ENCODE data around the gene STX18.
"Not testable (repeated sequence)": the region's sequence is repeated elsewhere in the genome, so short reads cannot be mapped to it uniquely, and the experiment has no call there.

Gene STX18

DNA sequence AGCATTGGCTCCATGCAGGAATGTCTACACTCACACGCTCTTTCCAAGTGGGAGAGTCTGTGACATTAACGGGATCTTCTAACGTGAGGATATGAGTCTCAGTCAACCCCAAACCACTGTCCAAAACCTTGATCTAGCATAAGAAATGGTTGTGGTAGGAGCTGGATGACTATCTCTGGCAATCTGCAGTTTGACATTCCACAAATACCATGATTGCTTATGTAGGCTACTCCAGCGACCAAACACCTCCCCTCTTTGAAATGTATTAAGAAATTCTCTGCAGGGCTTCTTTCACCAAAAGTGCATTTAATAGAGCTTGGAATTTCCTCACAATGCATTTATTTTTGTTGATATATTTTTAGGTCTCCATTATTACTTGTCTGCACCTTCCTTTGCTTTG is 14.1 kb upstream of the STX18 start:
- no peak for DNase-seq (ENCODE audit: low read depth in 2 of 2)

DNA sequence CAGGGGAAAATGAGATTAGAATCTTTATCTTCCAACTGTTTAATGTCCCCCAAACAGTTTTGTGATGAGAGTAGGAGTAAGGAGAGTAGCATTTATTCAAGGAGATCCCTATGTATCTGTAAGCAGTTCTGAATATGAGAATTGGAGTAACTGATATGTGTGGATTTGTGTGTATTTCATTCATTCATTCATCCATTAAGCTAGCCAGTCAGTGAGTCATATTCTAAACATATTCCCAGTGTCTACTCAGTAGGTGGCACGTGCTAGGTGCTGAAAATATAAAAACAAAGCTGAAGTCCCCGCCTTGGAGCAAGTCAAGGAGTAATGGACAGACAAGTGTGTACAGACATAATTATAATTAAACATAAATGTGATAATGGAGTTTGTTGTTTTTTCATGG is 12.4 kb upstream of the STX18 start:
- DNase-seq (ENCODE audit: low read depth in 2 of 2): no peak

DNA sequence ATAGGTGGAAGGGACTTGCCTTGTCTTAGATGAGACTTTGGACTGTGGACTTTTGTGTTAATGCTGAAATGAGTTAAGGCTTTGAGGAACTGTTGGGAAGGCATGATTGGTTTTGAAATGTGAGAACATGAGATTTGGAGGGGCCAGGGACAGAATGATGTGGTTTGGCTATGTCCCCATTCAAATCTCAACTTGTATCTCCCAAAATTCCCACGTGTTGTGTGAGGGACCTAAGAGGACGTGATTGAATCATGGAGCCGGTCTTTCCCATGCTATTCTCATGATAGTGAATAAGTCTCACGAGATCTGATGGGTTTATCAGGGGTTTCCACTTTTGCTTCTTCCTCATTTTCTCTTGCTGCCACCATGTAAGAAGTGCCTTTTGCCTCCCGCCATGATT is 10.2 kb upstream of the STX18 start:
- DNase-seq (ENCODE audit: low read depth in 2 of 2): not testable (repeated sequence)

DNA sequence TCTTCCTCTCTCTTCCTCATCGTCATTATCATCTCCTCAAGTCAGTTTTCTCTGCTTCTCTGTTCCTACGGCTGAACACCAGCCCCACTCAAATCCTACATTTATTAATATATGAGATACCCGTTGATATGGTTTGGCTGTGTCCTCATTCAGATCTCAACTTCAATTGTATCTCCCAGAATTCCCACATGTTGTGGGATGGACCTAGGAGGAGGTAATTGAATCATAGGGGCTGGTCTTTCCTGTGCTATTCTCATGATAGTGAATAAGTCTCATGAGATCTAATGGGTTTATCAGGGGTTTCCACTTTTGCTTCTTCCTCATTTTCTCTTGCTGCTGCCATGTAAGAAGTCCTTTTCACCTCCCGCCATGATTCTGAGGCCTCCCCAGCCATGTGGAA is 8.3 kb upstream of the STX18 start:
- not testable (repeated sequence) for DNase-seq (ENCODE audit: low read depth in 2 of 2)

DNA sequence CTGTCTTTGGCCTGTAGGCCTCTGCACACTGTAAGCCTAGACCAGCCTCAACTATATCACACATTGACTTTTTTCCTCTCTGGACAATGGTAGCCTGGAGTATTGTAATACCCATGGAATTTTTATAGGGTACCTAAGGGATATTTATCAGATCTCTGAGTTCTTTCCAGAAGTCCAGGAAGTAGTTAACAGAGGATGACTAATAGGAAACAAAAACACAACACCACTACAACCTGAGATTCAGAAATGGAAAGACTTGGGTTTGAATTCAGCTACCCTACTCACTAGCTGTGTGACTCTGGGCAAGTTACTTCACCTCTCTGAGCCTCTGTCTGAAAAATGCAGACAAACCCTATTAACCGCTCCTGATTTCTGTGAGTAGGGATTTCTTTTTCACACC is 7.7 kb upstream of the STX18 start:
- DNase-seq (ENCODE audit: low read depth in 2 of 2): no peak

DNA sequence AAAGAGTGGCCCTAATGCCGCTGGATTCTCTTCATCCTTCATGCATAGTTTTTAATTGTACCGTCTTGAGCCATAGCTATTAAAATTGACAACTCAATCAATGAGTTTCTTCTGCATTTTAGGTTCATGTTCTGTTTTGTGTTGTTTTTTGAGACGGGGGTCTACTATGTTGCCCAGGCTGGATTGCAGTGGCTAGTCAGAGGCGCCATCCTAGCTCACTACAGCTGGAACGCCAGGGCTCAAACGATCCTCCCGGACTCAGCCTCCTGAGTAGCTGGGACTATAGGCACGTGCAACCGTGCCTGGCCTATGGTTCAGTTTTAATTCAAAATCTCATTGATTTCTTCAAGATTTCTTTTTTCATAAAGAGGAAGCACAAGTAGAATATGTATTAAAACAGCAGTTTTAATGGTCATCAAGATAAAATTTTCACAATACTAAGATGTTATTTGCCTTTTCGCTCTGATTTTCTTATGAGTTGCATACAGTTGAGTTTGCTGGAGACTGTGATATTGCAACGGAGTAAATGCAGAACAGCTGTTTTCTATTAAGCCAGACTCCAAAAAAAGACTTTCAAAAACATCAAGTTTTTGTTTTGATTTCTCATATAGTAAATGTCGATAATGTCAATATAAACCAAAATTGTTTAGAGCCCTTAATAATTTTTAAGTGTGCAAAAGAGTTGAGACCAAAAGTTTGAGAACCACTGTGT is 1.1 kb upstream of the STX18 start:
- no peak for DNase-seq (ENCODE audit: low read depth in 2 of 2)

DNA sequence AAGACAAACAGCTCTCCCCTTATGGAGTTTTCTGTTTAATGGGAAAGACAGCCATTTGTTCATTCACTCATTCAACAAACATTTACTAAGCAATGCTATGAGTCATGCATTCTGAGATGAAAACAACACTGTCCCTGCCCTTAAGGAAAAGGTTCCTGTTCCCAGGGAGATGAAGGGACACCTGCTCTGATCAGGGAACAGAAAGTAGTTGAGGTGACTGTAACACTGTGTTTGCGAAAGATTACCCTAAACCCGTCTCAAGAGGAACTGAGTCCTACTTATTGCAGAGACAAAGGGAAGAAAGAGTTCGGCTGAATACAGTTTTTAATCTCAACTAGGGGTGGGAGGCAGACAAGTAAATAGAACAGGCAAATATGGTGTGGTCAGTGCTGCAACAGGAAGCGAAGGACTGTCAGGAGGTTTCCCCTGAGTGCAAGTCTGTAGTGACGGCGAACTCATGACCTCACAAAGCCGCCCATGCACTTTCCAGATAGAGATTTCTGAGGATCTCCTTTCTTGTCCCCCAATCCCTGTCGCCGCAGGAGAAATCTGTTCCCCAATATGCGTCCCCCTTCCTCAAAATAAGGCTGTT is 712 bp downstream of the STX18 start:
- no peak for DNase-seq (ENCODE audit: low read depth in 2 of 2)

DNA sequence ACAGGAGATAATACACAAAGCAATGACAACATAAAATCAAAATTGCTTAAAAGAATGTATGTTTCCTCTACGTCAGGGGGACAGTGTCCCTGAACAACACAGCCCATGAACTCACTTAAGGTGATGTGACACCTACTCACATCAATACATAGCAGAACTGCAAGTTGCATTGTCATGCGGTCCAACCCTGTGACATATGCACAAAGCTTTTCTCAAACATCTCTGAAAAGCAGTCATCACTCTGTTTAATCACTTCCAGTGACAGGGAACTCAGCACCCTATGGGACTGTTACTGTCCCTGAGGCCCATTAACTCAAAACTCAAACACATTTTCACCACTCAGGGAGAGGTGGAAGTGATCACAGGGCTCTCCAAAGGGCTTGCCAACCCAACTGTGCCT is 2.4 kb downstream of the STX18 start:
- DNase-seq (ENCODE audit: low read depth in 2 of 2): no peak

DNA sequence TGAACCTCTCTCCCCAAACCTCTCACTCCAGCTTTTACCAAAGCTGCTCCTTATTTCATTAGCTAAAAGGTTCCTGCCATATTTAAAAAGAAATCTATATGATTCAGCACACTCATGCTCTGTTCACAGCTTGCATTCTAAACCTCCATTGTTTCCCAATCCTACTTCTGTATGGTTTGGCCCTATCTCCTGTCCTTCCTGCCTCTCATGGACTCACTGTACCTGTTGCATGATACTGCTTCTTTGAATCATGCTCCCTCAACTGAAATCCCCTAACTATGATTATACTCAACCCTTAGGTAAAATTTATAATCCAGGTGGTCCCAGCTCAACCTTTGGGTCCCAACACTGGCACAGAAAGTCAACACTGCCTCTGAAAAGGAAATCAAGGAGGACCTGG is 6.3 kb downstream of the STX18 start:
- DNase-seq (ENCODE audit: low read depth in 2 of 2): no peak

DNA sequence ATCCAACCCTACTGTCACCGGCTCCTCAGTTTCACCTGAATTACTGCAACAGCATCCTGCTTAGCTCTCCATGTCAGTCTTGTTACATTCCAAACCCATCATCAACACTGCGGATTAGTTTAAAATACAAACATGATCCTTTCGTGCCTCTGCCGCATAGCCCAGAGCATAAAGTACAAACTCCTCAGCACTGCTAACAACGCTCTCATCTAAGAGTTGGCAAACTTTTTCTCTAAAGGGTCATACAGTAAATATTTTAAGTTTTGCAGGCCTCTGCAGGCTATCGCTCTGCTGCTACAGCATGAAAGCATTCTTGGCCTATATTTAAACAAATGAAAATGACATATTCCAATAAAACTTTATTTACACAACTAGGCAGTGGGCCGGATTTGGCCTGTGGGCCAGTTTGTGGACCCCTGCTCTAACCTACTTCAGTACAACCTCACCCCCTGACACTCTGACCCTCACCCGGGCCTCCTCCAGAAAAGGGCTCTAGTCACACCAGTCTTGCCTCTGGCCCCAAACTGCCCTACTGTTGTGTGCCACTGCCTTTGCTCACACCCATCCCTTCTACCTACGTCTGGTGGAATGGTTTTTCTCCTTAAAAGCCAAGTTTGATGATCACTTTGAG is 7.2 kb downstream of the STX18 start:
- no peak for DNase-seq (ENCODE audit: low read depth in 2 of 2)

DNA sequence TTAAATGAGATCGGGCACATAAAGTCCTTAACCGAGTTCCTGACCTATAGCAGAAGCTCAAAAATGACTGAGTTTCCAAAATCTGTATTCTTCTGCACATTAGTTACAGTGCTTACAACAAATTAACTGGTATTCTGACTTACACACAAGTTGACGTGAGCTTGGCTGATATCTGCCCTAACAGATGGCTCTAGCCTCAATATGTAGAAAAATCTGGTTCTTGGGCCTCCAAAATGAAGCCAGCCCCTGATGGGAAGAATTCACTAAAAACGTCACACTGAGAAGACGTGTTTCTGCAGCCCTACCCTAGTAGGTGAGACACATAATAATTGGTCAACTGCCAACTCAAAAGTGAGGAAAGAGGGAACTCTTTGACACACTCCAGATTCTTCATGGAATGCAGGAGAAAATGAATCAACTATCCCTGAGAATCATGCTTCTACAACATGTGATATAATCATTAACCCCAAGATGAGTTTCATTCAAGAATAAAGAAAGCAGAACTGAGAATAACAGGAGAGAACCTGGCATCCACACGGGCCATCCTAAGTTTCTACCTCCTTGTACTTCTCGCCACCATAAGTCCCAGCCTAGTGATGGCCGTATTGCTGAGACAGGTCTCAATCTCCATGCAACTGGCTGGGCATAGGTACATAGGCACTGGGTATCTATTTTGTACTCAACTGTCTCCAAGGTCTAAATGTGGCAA is 8.2 kb downstream of the STX18 start:
- no peak for DNase-seq (ENCODE audit: low read depth in 2 of 2)

DNA sequence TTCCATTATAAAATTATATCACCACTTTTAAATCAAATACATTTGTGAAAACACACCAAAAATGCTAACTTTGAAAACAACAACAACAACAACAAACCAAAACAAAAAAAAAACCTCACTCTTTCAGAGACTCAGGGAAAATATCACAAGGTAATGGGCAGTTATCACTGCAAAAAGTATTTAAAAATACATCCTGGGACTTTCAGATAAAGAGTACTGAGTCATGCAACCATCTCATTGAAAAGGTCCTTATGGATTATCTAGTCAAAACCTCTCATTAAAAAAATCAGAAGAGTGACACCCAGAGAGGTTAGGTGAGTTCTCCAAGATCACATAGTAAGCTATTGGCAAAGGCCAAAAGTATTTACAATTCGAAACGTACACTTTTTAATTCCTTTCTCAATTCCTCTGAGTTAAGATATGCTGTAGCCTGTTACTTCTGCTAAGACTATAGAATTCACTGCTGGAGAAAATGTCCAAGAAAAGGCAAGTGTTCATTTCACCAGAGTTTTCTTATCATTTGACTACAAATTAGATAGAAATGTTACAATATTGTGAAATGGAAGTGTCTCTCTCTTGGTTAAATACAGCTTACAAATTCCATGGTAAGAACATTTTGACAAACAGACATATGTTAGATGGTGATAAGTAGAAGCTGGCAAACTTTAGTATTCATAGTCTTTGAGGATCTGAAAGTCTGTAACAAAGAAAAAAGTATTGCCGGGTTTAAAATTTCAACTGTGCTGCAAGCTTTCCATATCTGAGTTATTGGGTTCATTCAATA is 9.3 kb downstream of the STX18 start:
- no peak for DNase-seq (ENCODE audit: low read depth in 2 of 2)

DNA sequence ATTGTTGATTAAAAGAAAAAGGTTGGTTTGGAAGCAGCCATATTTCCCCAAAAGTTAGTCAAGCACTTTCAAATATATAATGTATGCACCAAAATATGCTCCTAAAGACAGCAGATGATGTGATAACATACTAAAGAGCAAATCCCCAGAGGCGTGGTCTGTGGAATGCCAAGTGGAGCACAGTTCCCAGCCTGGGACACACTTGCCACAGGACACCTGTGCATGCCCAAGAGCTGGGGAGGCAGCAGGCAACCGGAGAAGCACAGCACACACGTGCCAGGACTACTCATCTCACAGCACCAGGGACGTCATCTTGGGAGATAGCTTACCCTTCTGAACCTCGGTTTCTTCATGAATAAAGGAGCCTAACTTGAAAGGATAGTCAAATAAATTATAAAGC is 12.5 kb downstream of the STX18 start:
- no peak for DNase-seq (ENCODE audit: low read depth in 2 of 2)

DNA sequence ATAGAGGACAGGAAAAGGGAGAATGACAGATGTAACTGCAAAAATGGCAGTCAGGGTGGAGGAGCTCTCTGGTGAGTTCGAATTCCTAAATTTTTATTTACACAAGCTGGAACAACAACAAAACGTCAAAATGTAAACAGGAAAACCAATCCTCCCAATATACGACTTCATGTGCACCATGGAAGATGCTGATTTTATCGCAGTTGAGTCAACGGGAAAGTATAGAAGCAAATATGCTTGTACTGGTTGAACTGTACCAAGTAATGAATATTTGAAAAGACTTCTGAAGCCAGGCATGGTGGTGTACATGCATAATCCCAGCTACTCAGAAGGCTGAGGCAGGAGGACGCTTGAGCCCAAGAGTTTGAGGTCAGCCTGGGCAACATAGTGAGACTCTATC is 15.4 kb downstream of the STX18 start:
- no peak for DNase-seq (ENCODE audit: low read depth in 2 of 2)

DNA sequence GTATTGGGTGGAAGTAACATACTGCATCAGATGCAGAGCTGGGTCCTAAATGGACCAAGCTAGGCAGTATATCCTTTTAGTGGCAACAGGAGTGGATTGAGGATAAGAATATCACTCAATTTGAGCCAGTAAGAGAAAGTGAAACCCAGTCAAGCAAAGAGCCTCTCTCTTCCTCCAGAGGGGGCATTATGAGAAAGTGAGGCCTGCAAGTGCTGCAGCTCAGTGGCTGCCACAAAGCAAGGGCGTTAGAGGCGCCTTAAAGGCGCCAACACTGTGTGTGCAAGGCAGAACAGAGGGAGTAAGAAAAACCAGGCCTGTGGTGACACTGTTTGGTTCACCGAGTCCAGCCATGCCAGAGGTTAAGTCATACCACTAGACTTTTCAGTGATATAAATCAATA is 17.5 kb downstream of the STX18 start:
- DNase-seq (ENCODE audit: low read depth in 2 of 2): no peak

DNA sequence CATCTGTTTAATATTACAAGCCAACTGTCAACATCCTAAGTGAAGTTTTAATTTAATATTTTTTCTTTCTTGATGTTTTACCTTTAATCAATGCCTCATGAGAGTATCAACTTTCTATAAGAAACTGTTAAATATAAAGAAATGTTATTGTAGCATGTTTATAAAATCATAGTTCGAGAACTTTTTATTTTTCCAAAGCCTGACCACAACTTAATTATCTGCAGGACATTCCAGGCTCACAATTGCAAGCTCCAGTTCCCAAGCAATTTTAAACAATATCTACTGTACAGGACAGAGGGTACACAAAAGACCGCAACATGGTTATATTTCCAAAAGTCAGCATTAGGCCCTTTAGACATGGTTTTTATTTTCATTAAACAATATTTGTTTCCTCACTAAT is 20.1 kb downstream of the STX18 start:
- no peak for DNase-seq (ENCODE audit: low read depth in 2 of 2)

DNA sequence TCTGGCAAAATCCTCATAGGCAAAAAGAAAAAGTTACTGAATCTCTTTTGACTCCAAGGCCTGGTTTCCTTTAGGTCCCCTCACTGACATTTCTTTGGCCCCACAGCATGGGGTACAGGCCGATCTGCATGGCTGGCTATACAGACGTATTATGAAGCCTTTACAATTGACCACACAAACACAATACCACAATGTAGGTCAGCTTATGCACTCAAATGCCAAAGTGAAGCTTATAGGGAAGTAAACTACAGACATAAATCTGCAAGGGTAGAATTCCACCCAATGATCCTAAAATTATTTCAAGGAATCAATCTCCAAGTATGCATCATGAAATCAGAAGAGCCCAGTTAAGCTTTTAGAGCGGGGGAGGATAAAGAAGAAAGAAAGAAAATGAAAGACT is 20.7 kb downstream of the STX18 start:
- no peak for DNase-seq (ENCODE audit: low read depth in 2 of 2)

DNA sequence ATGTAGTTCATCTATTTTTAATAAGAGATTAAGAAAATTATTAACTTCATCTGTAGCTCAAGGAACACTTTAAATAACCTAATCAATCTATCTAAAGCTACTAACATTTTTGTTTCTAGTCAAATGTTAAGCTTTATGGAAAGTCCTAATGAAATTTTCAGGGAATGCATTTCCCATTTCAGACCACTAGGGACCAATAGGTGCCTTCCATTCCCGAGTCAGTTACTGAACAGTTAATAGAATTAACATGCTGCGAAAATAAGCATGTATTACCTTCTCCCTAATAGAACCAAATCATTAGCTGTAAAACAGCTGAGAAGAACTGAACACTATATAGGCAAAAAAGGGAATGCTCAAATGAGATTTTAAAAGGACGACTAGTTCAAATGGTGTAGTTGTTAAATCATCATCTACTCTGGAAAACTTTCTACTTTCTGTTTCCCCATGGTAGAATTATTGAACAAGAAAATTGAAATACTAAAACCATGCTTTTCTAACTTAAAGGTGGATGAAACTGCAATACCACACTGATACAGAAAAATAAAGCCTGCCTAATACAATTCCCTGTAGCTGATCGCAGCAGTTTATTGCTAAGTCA is 22.5 kb downstream of the STX18 start:
- no peak for DNase-seq (ENCODE audit: low read depth in 2 of 2)

DNA sequence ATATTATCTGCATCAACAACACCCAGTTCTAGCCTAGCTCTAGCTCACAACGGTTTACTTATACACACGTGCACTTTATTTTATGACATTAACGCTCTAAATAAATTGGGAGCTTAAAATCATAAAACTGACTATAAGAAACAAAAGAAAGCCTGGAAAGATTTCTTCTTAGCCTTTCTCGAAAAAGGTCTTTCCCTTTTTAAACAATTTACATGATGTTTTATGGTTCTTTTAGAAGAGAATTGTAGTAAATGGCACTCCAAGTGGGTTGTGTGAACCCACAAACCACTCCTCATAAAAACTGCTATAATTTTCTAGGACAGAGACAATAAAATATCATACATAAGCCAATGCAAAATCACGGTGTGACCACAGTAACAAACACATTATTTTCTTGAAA is 23.1 kb downstream of the STX18 start:
- no peak for DNase-seq (ENCODE audit: low read depth in 2 of 2)

DNA sequence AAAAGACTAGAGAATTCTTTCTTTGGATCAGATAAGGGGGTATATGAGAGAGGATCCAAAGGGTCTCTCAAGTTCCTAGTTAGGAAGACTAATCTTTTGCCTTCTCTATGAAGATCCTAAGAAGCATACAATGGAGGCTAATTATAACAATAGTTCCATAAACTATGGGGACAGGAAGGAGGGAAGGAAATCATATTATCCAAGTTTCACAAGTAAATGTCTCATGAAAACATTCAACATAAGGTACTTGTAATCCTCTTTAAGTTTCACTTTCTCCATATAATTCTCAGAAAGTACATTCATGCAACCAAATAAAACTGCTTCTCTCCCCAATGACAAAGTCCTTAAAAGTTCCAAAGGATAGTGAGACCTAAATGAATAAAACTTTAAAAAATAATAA is 27.1 kb downstream of the STX18 start:
- DNase-seq (ENCODE audit: low read depth in 2 of 2): no peak

DNA sequence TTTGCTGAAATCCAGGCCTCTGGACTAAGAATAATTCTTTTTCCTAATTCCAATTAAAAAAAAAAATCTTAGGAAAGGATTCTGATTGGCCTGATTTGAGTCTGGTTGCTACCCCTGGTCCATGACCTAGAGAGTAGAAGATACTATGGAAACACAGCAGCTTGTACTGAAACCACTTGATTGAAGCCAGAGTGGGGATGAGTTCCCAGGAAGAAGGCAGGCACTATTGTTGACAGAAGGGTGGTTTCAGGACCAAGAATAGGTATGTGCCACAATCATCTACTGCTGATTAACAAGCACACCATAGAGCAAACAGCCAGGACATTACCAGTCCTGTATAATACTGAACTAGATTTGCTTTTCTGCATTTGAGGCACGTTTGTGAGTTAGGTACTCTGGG is 29.6 kb downstream of the STX18 start:
- no peak for DNase-seq (ENCODE audit: low read depth in 2 of 2)

DNA sequence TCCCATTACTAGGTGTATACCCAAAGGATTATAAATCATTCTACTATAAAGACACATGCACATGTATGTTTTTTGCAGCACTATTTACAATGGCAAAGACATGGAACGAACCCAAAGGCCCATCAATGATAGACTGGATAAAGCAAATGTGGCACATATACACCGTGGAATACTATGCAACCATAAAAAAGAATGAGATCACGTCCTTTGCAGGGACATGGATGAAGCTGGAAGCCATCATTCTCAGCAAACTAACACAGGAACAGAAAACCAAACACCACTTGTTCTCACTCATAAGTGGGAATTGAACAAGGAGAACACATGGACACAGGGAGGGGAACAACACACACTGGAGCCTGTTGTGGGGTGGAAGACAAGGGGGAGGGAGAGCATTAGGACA is 31.2 kb downstream of the STX18 start:
- not testable (repeated sequence) for DNase-seq (ENCODE audit: low read depth in 2 of 2)
